ENCODE measurements around the gene CACNA2D1.

GRCh38 chr7:82257118-82257695, 186.4 kb downstream of the CACNA2D1 start:
- TF ChIP-seq RAD21 (IDR thresholded peaks at IDR 0.05; ENCODE audit: low read depth) (no peak), USF1 (IDR thresholded peaks at IDR 0.05) (no peak), CEBPB (IDR thresholded peaks at IDR 0.05) (no peak)
- TF ChIP-seq, protein P1, sequence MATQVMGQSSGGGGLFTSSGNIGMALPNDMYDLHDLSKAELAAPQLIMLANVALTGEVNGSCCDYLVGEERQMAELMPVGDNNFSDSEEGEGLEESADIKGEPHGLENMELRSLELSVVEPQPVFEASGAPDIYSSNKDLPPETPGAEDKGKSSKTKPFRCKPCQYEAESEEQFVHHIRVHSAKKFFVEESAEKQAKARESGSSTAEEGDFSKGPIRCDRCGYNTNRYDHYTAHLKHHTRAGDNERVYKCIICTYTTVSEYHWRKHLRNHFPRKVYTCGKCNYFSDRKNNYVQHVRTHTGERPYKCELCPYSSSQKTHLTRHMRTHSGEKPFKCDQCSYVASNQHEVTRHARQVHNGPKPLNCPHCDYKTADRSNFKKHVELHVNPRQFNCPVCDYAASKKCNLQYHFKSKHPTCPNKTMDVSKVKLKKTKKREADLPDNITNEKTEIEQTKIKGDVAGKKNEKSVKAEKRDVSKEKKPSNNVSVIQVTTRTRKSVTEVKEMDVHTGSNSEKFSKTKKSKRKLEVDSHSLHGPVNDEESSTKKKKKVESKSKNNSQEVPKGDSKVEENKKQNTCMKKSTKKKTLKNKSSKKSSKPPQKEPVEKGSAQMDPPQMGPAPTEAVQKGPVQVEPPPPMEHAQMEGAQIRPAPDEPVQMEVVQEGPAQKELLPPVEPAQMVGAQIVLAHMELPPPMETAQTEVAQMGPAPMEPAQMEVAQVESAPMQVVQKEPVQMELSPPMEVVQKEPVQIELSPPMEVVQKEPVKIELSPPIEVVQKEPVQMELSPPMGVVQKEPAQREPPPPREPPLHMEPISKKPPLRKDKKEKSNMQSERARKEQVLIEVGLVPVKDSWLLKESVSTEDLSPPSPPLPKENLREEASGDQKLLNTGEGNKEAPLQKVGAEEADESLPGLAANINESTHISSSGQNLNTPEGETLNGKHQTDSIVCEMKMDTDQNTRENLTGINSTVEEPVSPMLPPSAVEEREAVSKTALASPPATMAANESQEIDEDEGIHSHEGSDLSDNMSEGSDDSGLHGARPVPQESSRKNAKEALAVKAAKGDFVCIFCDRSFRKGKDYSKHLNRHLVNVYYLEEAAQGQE (IDR thresholded peaks at IDR 0.05; ENCODE audit: low read depth), result no peak

Data from Ishikawa (cell line).